K562 (cell line): Measurements from ENCODE around the gene IRGQ. TPM values are rescaled to one million over a fixed set of nuclear protein-coding genes. Genes with fewer than 3 reads are reported as not detected.

ENCODE experiments used
- CHD7 ChIP-seq: fragments of 200-600 bp; sonication (generic); IDR thresholded peaks from one replicate; pipeline ENCODE4 v1.6.1; 2012; ENCODE audit warnings: mild to moderate bottlenecking, low read depth, low read length, inconsistent platforms
- E2F6 ChIP-seq, 2 experiments: IDR thresholded peaks; 2 replicates each; pipeline ENCODE4 v1.6.1; 2011; ENCODE audit warnings: borderline replicate concordance in 1 of 2, control low read depth in 1 of 2, low read depth in 1 of 2, low read length in 1 of 2, mild to moderate bottlenecking in 1 of 2, mixed read lengths in 1 of 2, moderate library complexity in 1 of 2; ENCODE audit not compliant: insufficient read depth in 1 of 2, insufficient read length in 1 of 2, poor library complexity in 1 of 2, severe bottlenecking in 1 of 2; ENCODE audit errors: extremely low read depth in 1 of 2
- HNRNPK ChIP-seq: fragments of 200-400 bp; formaldehyde crosslinking; IDR thresholded peaks from one replicate; pipeline ENCODE4 v1.6.1; 2018; ENCODE audit warnings: mild to moderate bottlenecking, low read depth, low read length; ENCODE audit not compliant: poor library complexity, severe bottlenecking
- PHB ChIP-seq: fragments of 250-450 bp; sonication (Bioruptor Pico); IDR thresholded peaks from 2 replicates; pipeline ENCODE4 v1.5.0; 2021
- PYGO2 ChIP-seq: fragments of 450-650 bp; IDR thresholded peaks from 2 replicates; pipeline ENCODE4 v1.6.1; 2016; ENCODE audit warnings: mild to moderate bottlenecking, missing genetic modification characterization, moderate library complexity, missing compliant biosample characterization
- SRSF9 ChIP-seq: fragments of 200-400 bp; formaldehyde crosslinking; IDR thresholded peaks from 2 replicates; pipeline ENCODE4 v1.6.1; 2017; ENCODE audit warnings: low read depth, low read length, borderline replicate concordance
- TCF7 ChIP-seq: sonication (generic); IDR thresholded peaks from 2 replicates; pipeline ENCODE4 v1.6.1; 2016; ENCODE audit warnings: antibody characterized with exemption, borderline replicate concordance
- TSC22D4 ChIP-seq: fragments of 450-650 bp; IDR thresholded peaks from 2 replicates; pipeline ENCODE4 v1.6.1; 2016; ENCODE audit warnings: missing genetic modification characterization, missing biosample characterization, control low read depth
- ZNF518B ChIP-seq: fragments of 250-450 bp; sonication (Bioruptor Pico); IDR thresholded peaks from 2 replicates; pipeline ENCODE4 v1.5.0; 2021; ENCODE audit warnings: mild to moderate bottlenecking, moderate library complexity
- ZZZ3 ChIP-seq: fragments of 450-650 bp; IDR thresholded peaks from 2 replicates; pipeline ENCODE4 v1.6.1; 2016; ENCODE audit warnings: antibody characterized with exemption, mild to moderate bottlenecking, moderate library complexity
- polyA plus RNA-seq, 8 experiments: library from polyadenylated mRNA; depleted of rRNA in 4 of 8; stranded (reverse) in 5 of 8; unstranded in 3 of 8; fragments of >200 nt; fragmentation: Nextera tagmentation in 2 of 8; fragmentation: Illumina TruSeq in 1 of 8; extraction: Ambion mirVana in 2 of 8; extraction: Trizol in 1 of 8; gene quantifications; 2 replicates each; pipeline versions ENCODE4 v1.2.1 to v1.2.3, GENCODE V29; 2011 to 2014; ENCODE audit warnings: inconsistent platforms in 1 of 8, missing spikeins in 1 of 8
- total RNA-seq, 7 experiments: library from RNA; depleted of rRNA in 6 of 7; stranded (reverse); fragments of >200 nt in 6 of 7; fragmentation: Illumina TruSeq in 2 of 7; extraction: Trizol in 2 of 7; gene quantifications; 2 replicates each; pipeline versions ENCODE4 v1.2.1 to v1.2.3, GENCODE V29; 2011 to 2021; ENCODE audit warnings: low replicate concordance in 1 of 7

The IRGQ gene
- total and polyA plus RNA-seq, 9 of the 15 experiments (the other 6 are each of a cell fraction or from before 2014, with no cell fraction given): 3.5 to 19.2 (median 7.9) TPM

- TF ChIP-seq CHD7: no peak
- no peak for TF ChIP-seq TCF7
- peak; percentile 75 to 80 for TF ChIP-seq E2F6 (IDR thresholded peaks at IDR 0.05; ENCODE audit: borderline replicate concordance in 1 of 2, extremely low read depth in 1 of 2, insufficient read depth in 1 of 2, insufficient read length in 1 of 2, low read depth in 1 of 2, low read length in 1 of 2, poor library complexity in 1 of 2, severe bottlenecking in 1 of 2)
- peak; percentile 51 for TF ChIP-seq HNRNPK
- no peak for TF ChIP-seq PHB (CRISPR knock-in tag)
- TF ChIP-seq TSC22D4 (tag): no peak
- no peak for TF ChIP-seq ZNF518B (CRISPR knock-in tag)
- TF ChIP-seq PYGO2 (tag): no peak
- TF ChIP-seq ZZZ3: no peak
- TF ChIP-seq SRSF9: no peak
These were observed 20.6 kb downstream of the IRGQ start, which contains the start of the genes PINLYP and XRCC1 (continued) for GRCh38 chr19:43575156-43575950.
